Measurements from ENCODE around the gene TMEM150C. TPM values are rescaled to one million over a fixed set of nuclear protein-coding genes. Genes with fewer than 3 reads are reported as not detected.
"Not testable (repeated sequence)": the region's sequence is repeated elsewhere in the genome, so short reads cannot be mapped to it uniquely, and the experiment has no call there.

The TMEM150C gene
- total and polyA plus RNA-seq, 7 donors = 1.2 to 25.7 (median 11.2) TPM

- Histone ChIP-seq H3K4me1 (peaks cover 0 to 7% (median 3%) of the 10 kb centered on the region in 4 donors), H3K36me3 (no peaks in the 10 kb centered on the region), H3K27me3 (peaks cover 0 to 3% (median 0%) of the 10 kb centered on the region in 3 donors), H3K9me3 (no peaks in the 10 kb centered on the region), H3K4me3 (no peak overlapping the region), H3K27ac (no peak overlapping the region)
- no peak for DNase-seq
- intact Hi-C loops (cut with DNase I) = no loop called here
- TF ChIP-seq POLR2A (IDR thresholded peaks at IDR 0.05) = no peak
- 56 to 62% methylated on average over 4 of the region's 4 CpGs for WGBS, 2 donors
Observed at GRCh38 chr4:82562564-82562854, 721 bp upstream of the TMEM150C start.

DNA sequence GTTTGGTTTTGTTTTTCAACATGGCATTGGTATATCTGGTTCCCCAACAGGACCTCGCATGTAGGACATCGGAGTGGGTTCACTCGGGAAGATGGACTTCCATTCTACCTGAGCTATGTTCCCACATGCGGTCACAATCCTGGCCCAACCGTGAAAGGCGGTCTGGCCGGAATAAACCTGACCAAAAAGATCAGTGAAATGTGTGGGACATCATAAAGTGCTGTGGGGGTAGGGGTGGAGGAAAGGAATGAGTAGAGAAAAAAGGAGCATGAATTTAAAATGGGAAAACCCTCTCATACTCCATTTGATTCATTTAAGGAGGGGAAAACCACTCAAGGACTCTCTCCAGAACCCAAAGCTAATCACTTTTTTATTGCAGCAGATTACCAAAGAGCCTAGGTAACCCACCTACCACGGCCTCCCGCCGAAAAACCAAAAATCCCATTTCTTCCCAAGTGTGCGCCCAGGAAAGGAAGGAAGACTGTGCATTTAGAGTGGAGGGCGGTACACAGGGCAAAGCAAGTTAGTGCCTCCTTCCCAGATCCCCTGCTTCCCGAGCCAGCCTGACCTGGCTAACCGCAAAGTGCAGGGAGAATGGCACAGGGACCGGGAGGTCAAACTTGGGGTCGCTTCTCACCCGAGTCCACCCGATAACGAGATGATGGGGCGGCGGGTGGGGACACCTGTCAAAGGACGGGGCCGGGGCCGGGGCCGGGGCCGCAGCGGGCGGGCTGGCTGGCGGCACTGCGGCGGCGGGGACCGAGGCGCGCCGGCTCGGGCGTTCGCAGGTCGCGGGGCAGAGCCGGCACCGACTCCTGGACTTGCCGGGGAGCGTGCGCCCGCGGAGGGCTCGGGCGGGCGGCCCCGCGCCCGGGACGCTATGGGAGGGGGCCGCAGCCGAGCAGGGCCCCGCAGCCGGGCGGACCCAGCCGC is 669 bp downstream of the TMEM150C start:
- intact Hi-C loops (cut with DNase I) = no loop called here
- Histone ChIP-seq H3K4me3 (peak overlapping the region; percentile 26 to 84 (median 68)), H3K36me3 (no peaks in the 10 kb centered on the region), H3K4me1 (peaks cover 0 to 7% (median 3%) of the 10 kb centered on the region in 4 donors), H3K9me3 (no peaks in the 10 kb centered on the region), H3K27me3 (peaks cover 0 to 3% (median 0%) of the 10 kb centered on the region in 3 donors), H3K27ac (peak overlapping the region in 1 of 4 donors; percentile 14)
- TF ChIP-seq CTCF (IDR thresholded peaks at IDR 0.05) (no peak), POLR2A (IDR thresholded peaks at IDR 0.05) (no peak), EP300 (IDR thresholded peaks at IDR 0.05) (no peak), POLR2AphosphoS5 (IDR thresholded peaks at IDR 0.05) (no peak)
- DNase-seq = no peak
- WGBS, 2 donors = 9 to 14% methylated on average over 61 of the region's 61 CpGs

- DNase-seq = no peak
- WGBS, 2 donors = 72 to 94% methylated on average over 4 of the region's 4 CpGs
- H3K27ac ChIP-seq = no peak overlapping the region
- H3K4me1 ChIP-seq = peaks cover 0 to 7% (median 3%) of the 10 kb centered on the region in 4 donors
- no peaks in the 10 kb centered on the region for H3K36me3 ChIP-seq
- H3K4me3 ChIP-seq = no peak overlapping the region
- intact Hi-C loops (cut with DNase I) = no loop called here
- H3K9me3 ChIP-seq = no peaks in the 10 kb centered on the region
- H3K27me3 ChIP-seq = peaks cover 0 to 3% (median 0%) of the 10 kb centered on the region in 3 donors
- TF ChIP-seq EP300 (IDR thresholded peaks at IDR 0.05) = no peak
- no peak for TF ChIP-seq CTCF (IDR thresholded peaks at IDR 0.05)
- TF ChIP-seq POLR2A (IDR thresholded peaks at IDR 0.05) = no peak
- TF ChIP-seq POLR2AphosphoS5 (IDR thresholded peaks at IDR 0.05) = no peak
Observed at GRCh38 chr4:82559735-82560120, 2.1 kb downstream of the TMEM150C start.

DNA sequence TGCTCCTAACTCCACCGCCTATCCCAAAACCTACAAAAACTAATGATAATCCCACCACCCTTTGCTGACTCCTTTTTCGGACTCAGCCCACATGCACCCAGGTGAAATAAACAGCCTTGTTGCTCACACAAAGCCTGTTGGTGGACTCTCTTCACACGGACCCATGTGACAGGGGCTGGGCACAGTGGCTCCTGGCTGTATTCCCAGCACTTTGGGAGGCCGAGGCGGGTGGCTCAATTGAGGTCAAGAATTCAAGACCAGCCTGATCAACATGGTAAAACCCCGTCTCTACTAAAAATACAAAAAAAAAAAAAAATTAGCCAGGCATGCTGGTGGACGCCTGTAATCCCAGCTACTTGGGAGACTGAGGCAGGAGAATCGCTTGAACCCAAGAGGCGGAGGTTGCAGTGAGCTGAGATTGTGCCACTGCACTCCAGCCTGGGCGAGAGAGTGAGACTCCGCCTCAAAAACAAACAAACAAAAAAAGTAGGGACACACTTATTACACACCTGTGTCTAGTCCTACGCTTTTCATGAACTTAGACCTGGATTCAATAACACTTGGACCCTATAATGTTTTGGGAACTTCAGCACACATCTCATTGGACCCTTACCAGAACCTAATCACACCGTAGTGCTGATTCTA is 2.6 kb downstream of the TMEM150C start:
- H3K4me1 ChIP-seq; H3K36me3 ChIP-seq; DNase-seq; H3K4me3 ChIP-seq; H3K27me3 ChIP-seq; intact Hi-C loops (cut with DNase I); H3K9me3 ChIP-seq; H3K27ac ChIP-seq: not testable (repeated sequence)
- 25 to 74% methylated on average over 13 of the region's 13 CpGs for WGBS, 2 donors

- H3K4me1 ChIP-seq = no peaks in the 10 kb centered on the region
- H3K4me3 ChIP-seq = no peak overlapping the region
- no peaks in the 10 kb centered on the region for H3K36me3 ChIP-seq
- WGBS, 2 donors = 81 to 85% methylated on average over 3 of the region's 3 CpGs
- H3K9me3 ChIP-seq = no peaks in the 10 kb centered on the region
- no peak for TF ChIP-seq POLR2A (IDR thresholded peaks at IDR 0.05)
- no peak for TF ChIP-seq CTCF (IDR thresholded peaks at IDR 0.05)
- no peak for TF ChIP-seq EP300 (IDR thresholded peaks at IDR 0.05)
- no peak for TF ChIP-seq POLR2AphosphoS5 (IDR thresholded peaks at IDR 0.05)
- H3K27ac ChIP-seq = no peak overlapping the region
- intact Hi-C loops (cut with DNase I) = no loop called here
- no peaks in the 10 kb centered on the region for H3K27me3 ChIP-seq
- DNase-seq = no peak
Observed at GRCh38 chr4:82555276-82555675, 6.5 kb downstream of the TMEM150C start.
